HPDE6-E6E7 (cell line): ENCODE measurements around the gene NFE2L3.
"Not testable (repeated sequence)": the region's sequence is repeated elsewhere in the genome, so short reads cannot be mapped to it uniquely, and the experiment has no call there.

Source experiments
- DNase-seq: peaks from one replicate; pipeline ENCODE4 v3.0.0; 2011; ENCODE audit warnings: missing footprints; ENCODE audit errors: extremely low spot score

The NFE2L3 gene, protein sequence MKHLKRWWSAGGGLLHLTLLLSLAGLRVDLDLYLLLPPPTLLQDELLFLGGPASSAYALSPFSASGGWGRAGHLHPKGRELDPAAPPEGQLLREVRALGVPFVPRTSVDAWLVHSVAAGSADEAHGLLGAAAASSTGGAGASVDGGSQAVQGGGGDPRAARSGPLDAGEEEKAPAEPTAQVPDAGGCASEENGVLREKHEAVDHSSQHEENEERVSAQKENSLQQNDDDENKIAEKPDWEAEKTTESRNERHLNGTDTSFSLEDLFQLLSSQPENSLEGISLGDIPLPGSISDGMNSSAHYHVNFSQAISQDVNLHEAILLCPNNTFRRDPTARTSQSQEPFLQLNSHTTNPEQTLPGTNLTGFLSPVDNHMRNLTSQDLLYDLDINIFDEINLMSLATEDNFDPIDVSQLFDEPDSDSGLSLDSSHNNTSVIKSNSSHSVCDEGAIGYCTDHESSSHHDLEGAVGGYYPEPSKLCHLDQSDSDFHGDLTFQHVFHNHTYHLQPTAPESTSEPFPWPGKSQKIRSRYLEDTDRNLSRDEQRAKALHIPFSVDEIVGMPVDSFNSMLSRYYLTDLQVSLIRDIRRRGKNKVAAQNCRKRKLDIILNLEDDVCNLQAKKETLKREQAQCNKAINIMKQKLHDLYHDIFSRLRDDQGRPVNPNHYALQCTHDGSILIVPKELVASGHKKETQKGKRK

DNA sequence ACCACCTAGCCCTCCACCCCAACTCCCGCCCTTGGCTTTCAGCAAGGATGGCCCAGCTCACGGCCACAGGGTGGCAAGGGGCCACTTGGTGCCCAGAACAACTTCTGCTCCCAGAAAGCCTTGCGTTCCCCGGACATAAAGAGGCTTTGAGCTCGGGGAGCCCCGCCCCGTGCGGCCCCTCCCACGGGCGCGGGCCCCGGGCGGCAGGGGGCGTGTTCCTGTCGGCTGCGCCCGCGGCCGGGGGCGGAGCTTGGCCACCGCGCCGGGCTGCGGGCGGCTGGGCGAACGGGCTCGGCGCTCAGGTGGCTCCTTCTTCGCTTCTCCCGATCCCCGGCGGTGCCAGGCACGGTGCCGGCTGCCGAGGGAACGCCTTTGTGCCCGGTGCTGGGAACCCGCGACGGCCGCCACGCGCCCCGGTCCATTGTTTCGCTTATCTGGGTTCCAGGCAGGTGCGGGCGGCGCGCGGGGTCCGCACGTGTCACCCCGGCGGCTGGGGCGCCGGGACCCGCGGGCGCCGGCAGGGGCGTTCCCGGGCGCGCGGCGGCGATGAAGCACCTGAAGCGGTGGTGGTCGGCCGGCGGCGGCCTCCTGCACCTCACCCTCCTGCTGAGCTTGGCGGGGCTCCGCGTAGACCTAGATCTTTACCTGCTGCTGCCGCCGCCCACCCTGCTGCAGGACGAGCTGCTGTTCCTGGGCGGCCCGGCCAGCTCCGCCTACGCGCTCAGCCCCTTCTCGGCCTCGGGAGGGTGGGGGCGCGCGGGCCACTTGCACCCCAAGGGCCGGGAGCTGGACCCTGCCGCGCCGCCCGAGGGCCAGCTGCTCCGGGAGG, at the start of gene NFE2L3:
Gene NFE2L3, plus strand, starts transcription at position 246 of the 829 bp plus-strand sequence. Its CDS starts 301 bp downstream, at position 547.
- DNase-seq = peak; percentile 66

DNA sequence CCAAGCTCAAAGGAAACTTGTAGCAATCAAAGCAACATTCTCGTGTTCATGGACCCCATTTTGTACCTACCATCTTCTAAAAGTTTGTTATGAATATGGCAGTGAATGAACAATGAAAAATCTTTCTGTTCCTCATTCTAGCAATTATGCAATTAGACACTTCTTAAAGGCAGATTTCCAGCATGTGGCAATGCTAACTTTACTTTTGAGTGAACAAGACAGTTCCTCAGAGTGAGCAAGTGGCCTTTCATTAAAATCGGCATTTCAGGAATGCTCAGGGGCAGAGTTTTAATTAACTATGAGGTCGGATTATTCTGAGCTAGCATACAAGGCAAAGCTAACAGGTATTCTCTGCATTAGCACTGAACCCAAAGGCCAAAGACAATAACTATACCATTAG, 48.4 kb upstream of the NFE2L3 start:
- DNase-seq = no peak

DNA sequence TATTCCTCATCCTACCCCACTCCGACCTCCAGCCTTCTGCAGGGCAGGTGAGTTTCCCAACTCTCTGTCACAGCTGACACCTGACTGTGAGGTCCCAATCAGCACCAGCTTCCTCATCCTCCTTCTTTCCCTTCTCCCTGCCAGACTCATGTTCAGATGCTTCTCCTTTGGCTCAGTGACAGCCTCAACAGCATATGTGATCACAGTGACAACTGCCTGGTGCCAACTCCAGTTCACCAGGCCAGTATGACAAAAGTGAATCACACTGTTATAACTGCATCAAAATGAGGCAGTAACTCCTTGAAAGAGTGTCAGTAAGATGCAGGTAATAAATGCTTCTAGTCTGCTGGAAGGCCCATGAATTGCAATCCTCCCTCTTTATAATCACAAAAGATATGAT, 46.8 kb upstream of the NFE2L3 start:
- no peak for DNase-seq

DNA sequence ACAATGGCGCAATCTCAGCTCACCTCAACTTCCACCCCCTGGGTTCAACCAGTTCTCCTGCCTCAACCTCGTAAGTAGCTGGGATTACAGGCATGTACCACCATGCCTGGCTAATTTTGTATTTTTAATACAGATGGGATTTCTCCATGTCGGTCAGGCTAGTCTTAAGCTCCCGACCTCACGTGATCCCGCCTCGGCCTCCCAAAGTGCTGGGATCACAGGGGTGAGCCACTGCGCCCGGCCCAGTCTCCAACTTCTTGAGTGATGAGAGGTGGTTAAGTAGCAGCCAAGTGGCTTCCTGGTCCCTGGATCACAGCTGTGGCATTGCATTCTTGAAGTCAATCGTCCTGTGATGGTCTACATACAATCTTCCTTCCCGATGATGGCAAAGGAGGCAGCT, 46.1 kb upstream of the NFE2L3 start:
- no peak for DNase-seq

DNA sequence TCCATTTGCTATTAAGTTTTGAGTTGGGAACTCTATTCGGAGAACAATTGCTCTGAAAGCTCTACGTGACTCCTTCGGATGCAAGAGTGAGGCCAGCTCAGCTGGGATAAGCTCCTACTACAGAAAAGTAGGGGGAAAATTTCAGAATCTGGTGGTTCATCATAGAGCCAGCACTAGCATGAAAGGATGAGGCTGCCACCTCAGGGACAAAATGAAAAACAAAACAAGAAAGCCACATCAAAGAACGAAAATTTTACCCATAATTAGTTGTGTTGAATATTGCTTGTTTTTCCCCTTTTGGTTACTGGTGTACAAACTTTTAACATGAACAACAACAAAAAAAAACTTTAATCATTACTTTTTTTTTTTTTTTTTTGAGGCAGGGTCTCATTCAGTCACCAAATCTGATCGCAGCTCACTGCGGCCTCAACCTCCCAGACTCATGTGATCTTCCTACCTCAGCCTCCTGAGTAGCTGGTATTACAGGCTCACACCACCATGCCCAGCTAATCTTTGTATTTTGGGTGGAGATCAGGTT, 39.7 kb upstream of the NFE2L3 start:
- no peak for DNase-seq

DNA sequence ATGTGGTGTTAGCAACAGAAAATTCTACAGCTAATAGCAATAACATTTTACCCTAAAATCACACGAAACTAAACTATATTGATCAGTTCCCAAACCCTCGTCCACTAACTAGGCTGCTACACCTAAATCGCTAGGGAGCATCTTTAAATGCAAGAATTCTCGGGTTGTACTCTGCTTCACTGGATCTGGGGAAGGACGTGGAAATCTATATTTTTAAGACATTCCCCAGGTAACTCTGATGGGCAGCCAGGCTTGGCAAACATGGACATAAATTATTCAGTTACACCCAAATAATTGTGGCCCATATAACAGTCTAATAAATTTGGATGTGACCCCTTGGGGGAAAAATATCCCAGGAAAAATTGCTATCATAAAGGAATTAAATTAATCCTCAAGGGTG, 36.3 kb upstream of the NFE2L3 start:
- no peak for DNase-seq

DNA sequence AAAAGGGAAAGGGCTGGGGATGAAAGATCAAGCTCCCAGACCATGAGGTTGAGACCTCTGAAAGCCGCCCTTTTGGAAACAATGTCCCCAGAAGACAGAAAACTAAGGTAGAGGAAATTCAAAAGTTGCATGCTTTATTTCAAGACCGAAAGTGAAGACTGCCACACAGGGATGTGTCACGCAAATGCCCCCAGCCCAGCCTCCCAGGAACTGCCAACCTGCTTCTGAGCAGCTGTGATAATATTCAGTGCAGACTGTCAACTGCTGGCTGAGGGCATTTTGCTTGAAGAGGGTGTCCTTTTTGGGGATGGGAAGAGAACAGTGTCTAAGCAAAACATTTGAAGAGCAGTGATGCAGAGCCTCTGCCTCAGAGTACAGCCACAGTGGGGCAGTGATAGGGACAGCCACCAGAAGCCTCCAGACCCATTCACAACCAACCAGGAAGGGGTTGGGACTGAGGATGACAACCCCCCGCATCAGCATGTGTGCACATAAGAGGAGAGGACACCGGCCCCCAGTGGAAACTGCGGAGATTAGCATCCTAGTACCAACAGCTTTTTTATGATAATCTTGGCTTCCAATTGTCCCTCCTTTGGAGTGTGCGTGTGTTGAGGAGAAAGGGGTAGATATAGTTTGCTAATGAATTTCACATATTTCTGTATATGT, 34.7 kb upstream of the NFE2L3 start:
- DNase-seq = no peak

DNA sequence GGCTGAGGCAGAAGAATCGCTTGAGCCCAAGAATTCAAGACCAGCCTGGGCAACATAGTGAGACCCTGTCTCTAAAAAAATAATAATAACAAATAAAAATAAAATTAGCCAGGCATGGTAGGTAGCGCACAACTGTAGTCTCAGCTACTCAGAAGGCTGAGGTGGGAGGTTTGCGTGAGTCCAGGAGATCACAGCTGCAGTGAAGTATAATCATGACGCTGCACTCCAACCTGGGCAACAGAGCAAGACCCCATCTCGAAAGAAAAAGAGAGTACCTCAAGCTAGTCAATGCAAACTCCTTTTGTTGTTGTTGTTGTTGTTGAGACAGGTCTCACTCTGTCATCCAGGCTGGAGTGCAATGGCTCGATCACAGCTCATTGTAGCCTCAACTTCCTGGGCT, 34.0 kb upstream of the NFE2L3 start:
- no peak for DNase-seq

DNA sequence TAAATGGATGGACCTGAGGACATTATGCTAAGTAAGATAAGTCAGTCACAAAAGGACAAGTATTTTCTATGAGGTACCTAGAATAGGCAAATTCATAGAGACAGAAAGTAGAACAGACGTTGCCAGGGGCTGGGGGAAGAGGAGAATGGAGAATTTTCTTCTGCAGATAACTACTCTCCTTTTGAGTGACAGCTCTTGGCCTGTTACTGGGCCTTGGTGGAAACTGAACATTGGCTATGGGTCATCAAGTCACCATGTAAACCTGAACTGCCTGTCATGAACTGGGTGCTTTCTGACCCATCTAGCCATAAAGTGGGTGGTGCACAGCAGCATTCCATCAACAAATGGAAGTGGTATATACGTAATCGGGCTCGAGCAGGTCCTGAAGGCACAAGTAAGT, 29.3 kb upstream of the NFE2L3 start:
- DNase-seq = no peak

DNA sequence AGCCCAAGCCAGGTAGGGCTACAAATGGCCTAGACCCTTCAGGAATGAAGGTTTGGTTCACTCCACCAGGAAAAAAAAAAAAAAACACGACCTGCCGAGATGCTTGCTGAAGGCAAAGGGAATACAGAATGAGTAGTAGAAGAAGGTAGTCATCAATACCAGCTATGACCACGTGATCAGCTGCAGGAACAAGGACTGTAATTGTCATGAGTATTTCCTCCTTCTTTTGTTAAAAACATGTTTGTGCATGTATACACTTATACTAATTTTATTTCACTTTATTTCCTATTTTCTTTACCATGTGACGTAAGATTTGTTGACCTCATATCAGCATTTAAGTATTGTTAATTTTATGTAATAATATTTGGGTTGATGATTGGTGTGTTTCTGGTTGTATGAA, 27.2 kb upstream of the NFE2L3 start:
- not testable (repeated sequence) for DNase-seq

DNA sequence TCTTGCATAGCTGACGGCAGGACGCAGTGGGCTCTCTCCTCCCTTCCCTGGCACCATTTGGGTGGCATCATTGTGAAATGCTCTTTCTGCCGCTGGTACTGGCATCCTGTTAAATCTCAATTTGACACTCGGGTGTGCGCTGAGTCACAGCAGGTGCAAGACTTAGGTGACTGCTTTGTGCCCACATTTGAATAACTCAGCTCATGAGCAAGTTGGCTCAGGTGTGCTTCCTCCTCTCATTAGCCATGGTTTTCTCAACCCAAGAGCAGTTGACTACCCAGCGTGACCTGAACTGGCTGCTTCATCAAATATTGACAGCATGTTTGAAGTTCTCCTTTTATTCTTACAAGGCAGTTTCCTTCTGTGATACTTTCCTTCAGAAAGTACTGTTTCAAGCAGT, 24.6 kb upstream of the NFE2L3 start:
- no peak for DNase-seq

DNA sequence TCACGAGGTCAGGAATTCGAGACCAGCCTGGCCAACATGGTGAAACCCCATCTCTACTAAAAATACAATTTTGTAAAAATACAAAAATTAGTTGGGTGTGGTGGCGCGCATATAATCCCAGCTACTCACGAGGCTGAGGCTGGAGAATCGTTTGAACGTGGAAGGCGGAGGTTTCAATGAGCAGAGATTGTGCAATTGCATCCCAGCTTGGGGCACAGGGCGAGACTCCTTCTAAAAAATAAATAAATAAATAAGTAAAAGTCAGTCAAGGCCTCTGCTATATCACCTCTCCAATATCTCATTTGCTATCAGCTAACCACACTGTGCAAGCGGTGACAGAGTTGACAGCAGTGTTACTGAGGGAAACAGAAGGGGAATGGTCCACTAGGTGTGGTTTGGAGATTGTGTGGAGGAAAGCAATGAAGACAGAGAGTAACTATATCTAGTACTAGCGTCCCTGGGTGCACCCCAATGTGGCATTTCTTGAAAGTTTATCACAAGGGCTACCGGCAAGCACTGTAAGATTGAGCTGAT, 20.9 kb upstream of the NFE2L3 start:
- no peak for DNase-seq

DNA sequence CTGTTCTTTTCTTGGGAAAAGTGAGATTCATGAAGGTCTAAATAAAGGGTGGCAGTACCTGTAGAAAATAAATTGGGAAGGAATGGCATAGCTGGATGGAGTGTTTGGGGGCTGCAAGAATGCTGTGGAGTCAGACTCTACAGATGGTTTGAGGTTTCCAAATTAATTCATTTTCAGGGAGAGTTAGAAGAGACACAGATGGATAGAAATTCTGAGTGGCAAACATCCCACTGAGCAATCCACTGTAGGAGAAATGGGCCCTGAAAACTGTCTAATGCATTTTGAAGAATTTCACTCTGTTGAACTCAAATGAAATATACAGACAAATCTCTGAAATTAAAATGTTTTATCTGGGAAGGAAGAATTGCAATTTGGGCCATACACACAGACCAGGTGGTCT, 16.9 kb upstream of the NFE2L3 start:
- DNase-seq = no peak

DNA sequence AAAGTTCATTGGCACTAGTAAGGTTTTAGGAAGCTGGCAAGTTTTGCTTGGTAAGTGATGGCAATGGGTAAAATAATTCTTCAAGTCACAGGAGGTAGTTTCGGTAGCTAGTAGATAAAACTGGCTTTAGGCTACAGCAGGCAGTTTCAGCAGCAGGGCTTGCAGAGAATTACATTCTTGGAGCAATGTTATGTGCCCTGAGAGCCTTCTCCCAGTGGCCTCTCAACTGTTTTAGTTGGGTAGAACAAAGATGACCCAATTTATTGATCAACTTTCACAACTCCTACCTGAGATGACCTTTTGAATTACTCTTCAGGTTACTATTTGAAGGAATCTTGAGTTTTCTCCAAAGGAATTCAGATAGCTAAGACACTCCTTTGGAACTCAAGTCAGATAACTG, 16.4 kb upstream of the NFE2L3 start:
- no peak for DNase-seq

DNA sequence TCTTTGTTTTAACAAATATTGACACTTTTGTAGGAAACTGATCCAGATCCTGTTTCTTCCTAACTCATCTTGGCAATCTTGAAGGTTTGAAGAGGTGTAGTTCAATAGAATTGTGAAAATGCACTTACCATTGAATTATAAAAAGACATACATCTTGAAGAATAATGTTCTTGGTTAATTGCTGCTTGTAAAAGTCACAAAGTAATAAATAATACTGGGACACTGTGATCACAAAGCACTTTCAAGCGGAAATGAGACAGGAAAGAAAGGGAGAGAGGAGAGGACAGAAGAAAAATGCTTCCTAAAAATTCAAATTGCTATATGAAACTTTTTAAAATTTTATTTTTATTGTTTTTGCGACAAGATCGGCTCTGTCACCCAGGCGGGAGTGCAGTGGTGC, 15.2 kb upstream of the NFE2L3 start:
- DNase-seq = no peak

DNA sequence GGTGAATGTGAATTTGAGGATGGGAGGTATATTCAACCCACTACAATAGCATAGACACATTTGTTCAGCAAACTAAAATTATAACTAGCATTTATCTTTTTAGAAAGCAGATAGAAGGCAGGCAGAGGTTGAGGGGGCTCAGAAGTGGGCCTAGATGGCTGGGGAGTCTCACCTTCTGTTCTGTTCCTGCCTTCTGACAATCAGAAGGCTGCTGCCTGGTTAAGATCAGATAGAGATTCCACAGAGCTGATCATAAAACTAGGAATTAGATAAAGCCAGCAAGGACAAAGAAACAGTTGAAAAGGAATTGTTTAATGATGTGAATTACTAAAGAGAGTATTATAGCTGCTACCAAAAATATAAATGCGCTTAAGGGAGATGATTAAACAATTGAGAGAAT, 11.6 kb upstream of the NFE2L3 start:
- no peak for DNase-seq

DNA sequence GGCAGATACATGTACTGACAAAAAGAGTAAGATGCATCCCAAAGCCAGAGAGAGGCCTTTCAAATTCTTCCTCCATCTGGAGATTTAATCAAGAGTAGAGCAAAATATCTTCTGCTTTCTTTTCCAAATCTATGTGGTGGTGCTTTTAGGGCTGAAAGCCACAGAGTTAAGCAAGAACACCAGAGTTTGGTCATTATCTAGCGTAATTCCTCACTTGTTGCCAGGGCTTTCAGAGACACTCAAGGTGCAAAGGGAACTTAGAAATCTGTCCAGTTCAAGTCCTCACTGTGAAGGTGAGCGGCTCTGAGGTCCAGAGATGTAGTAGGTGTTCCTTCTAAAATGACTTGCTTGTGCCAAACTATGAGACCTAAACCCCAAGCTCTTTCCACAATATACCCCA, 10.9 kb upstream of the NFE2L3 start:
- no peak for DNase-seq

DNA sequence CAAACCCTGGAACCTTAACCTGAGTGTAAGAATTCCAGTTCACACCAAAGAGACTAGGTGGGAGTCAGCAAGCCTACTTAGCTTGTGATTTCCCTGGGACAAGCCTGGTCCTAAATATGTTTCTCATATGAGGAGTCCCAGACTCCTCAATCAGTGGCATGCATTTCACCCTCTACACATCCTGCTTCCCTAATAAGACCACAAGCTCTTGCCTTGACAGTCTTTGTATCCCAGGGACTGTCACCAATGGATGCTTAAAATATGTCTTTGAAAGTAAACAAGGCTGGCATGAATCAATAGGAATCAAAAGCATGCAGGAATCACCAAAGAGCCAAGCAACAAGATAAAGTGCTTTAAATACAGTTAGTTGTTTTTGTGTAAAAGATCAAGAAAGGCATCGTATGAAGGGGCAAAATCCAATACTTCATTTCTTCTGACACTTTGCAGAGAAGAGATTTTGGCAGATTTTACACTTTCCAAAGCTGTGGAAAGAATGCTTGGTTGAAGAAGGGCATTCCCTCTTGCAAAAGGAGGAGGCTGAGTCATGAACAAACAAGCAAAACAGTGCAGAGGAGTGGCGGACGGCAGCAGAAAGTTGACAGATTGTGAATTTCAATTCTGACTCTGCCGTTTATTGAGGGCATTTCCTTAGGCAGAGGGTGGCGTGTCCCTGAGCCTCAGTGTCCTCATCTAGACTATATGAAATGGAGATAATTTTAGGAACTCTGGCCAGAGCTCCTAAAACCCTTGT, 8.5 kb upstream of the NFE2L3 start:
- no peak for DNase-seq

DNA sequence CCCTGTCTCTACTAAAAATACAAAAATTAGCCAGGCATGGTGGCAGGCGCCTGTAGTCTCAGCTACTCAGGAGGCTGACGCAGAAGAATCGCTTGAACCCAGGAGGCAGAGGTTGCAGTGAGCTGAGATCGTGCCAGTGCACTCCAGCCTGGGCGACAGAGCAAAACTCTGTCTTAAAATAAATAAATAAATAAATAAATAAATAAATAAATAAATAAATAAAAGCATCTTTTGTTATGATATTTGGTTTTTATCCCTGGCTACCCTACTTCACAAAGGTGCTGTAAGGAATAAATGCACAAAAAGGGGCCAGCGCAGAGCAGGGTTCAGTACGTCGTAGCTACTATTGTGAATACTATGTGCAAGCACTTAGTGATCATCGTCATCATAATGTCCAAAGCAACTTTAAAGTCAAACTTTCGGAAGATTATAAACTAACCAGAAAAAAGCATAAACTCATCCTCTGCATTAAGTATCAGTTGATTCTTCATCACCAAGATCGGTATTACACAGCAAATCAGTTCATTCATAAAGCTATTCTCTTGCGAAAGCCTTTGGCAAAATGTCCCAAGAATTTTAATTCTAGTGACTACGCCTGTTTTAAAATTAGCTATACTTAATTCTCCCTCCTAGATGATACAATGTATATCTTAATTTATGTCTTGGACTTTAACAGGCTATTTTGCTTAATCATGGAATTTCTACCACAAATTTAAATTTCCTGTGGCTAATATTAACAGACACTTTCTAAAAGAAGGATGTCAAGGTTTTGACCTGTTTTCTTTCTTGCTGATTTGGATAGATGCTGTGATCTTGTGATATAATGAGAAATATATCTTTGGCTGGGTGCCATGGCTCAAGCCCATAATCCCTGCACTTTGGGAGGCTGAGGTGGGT, 7.6 kb upstream of the NFE2L3 start:
- no peak for DNase-seq

DNA sequence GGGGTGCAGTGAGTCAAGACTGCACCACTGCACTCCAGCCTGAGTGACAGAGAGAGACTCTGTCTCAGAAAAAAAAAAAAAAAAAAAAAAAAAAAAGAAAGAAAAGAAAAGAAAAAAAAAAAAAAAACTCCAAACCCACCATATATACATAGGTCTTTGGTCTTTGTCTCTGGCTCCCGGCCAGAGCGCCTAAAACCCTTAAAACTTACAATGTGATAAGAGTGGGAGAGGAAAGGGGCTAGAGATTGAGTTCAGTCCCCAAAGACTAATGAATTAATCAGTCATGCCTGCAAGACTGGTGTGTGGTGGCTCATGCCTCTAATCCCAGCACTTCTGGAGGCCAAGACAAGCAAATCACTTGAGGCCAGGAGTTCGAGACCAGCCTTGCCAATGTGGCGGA, 6.8 kb upstream of the NFE2L3 start:
- DNase-seq = no peak
